Osteocyte (in vitro differentiated cells): ENCODE measurements around the gene GPRASP1. TPM values are rescaled to one million over a fixed set of nuclear protein-coding genes. Genes with fewer than 3 reads are reported as not detected.
A peak's percentile ranks its signal among the peaks of the same experiment; 100 is the strongest.
"Not testable (repeated sequence)": the region's sequence is repeated elsewhere in the genome, so short reads cannot be mapped to it uniquely, and the experiment has no call there.

ENCODE experiments used
- DNase-seq: peaks from one replicate; pipeline ENCODE4 v3.0.0; 2021; ENCODE audit warnings: mixed read lengths; ENCODE audit not compliant: unreplicated experiment; ENCODE audit errors: extremely low spot score
- H3K27ac Mint-ChIP-seq: one replicate; pipeline ENCODE4 v1.8.0; 2021; ENCODE audit warnings: mild to moderate bottlenecking, mixed read lengths; ENCODE audit not compliant: unreplicated experiment
- H3K27me3 Mint-ChIP-seq: one replicate; pipeline ENCODE4 v1.8.0; 2021; ENCODE audit warnings: mixed read lengths; ENCODE audit not compliant: unreplicated experiment
- H3K36me3 Mint-ChIP-seq: one replicate; pipeline ENCODE4 v1.8.0; 2021; ENCODE audit warnings: mixed read lengths; ENCODE audit not compliant: unreplicated experiment
- H3K4me1 Mint-ChIP-seq: one replicate; pipeline ENCODE4 v1.8.0; 2021; ENCODE audit warnings: mixed read lengths; ENCODE audit not compliant: unreplicated experiment
- H3K4me3 Mint-ChIP-seq: one replicate; pipeline ENCODE4 v1.8.0; 2021; ENCODE audit warnings: mild to moderate bottlenecking, moderate library complexity, mixed read lengths; ENCODE audit not compliant: unreplicated experiment
- H3K9me3 Mint-ChIP-seq: one replicate; pipeline ENCODE4 v1.8.0; 2021; ENCODE audit warnings: mixed read lengths; ENCODE audit not compliant: unreplicated experiment
- CTCF ChIP-seq: fragments of 200-600 bp; sonication (generic); IDR thresholded peaks from 2 replicates; pipeline ENCODE4 v1.5.0; 2021; ENCODE audit warnings: antibody characterized with exemption, mild to moderate bottlenecking, moderate library complexity
- total RNA-seq: library from RNA; stranded (reverse); gene quantifications from 2 replicates; pipeline ENCODE4 v1.2.1, GENCODE V29; 2021

GPRASP1 gene
- total RNA-seq, 1 donor from 2014 or later = 3.5 TPM

GRCh38 chrX:102658556-102658955 lies 7.3 kb downstream of the GPRASP1 start:
- H3K4me3 Mint-ChIP-seq = no peak overlapping the region
- no peaks in the 10 kb centered on the region for H3K36me3 Mint-ChIP-seq
- TF ChIP-seq CTCF = no peak
- no peak for DNase-seq
- peaks cover 6% of the 10 kb centered on the region for H3K4me1 Mint-ChIP-seq
- no peak overlapping the region for H3K27ac Mint-ChIP-seq
- H3K9me3 Mint-ChIP-seq = peaks cover 24% of the 10 kb centered on the region
- H3K27me3 Mint-ChIP-seq = no peaks in the 10 kb centered on the region

GRCh38 chrX:102659790-102660757 lies 8.8 kb downstream of the GPRASP1 start:
- peak; percentile 8 for TF ChIP-seq CTCF
- Mint-ChIP-seq H3K9me3 (peaks cover 33% of the 10 kb centered on the region), H3K27ac (peak overlapping the region; percentile 65), H3K4me3 (peak overlapping the region; percentile 78), H3K4me1 (peaks cover 6% of the 10 kb centered on the region), H3K27me3 (no peaks in the 10 kb centered on the region), H3K36me3 (no peaks in the 10 kb centered on the region)
- peak; percentile 84 for DNase-seq

GRCh38 chrX:102663820-102664219 lies 12.5 kb downstream of the GPRASP1 start:
- not testable (repeated sequence) for H3K4me1 Mint-ChIP-seq, H3K36me3 Mint-ChIP-seq, H3K27me3 Mint-ChIP-seq, DNase-seq, H3K4me3 Mint-ChIP-seq, H3K27ac Mint-ChIP-seq
- peaks cover 46% of the 10 kb centered on the region for H3K9me3 Mint-ChIP-seq

GRCh38 chrX:102667034-102667433 lies 15.8 kb downstream of the GPRASP1 start:
- not testable (repeated sequence) for H3K27me3 Mint-ChIP-seq, DNase-seq, H3K27ac Mint-ChIP-seq, H3K4me3 Mint-ChIP-seq, H3K4me1 Mint-ChIP-seq
- Mint-ChIP-seq H3K36me3 (peaks cover 14% of the 10 kb centered on the region), H3K9me3 (peaks cover 46% of the 10 kb centered on the region)

- Mint-ChIP-seq H3K9me3 (peaks cover 32% of the 10 kb centered on the region), H3K27ac (no peak overlapping the region), H3K27me3 (no peaks in the 10 kb centered on the region), H3K36me3 (peaks cover 14% of the 10 kb centered on the region), H3K4me1 (no peaks in the 10 kb centered on the region), H3K4me3 (no peak overlapping the region)
- TF ChIP-seq CTCF = no peak
- DNase-seq = no peak
Observed at GRCh38 chrX:102669526-102669925, 18.2 kb downstream of the GPRASP1 start.

GRCh38 chrX:102672856-102673255 lies 21.6 kb downstream of the GPRASP1 start:
- TF ChIP-seq CTCF = no peak
- Mint-ChIP-seq H3K9me3 (peaks cover 16% of the 10 kb centered on the region), H3K36me3 (peaks cover 11% of the 10 kb centered on the region), H3K4me3 (no peak overlapping the region), H3K27ac (no peak overlapping the region), H3K27me3 (no peaks in the 10 kb centered on the region), H3K4me1 (no peaks in the 10 kb centered on the region)
- no peak for DNase-seq

GRCh38 chrX:102677479-102677878 lies 26.2 kb downstream of the GPRASP1 start:
- H3K27ac Mint-ChIP-seq, H3K4me1 Mint-ChIP-seq, H3K4me3 Mint-ChIP-seq, H3K36me3 Mint-ChIP-seq, H3K27me3 Mint-ChIP-seq, DNase-seq: not testable (repeated sequence)
- peaks cover 28% of the 10 kb centered on the region for H3K9me3 Mint-ChIP-seq
